PC-3 (cell line): ENCODE measurements around the gene ACADM. TPM values are rescaled to one million over a fixed set of nuclear protein-coding genes. Genes with fewer than 3 reads are reported as not detected.
"Not testable (repeated sequence)": the region's sequence is repeated elsewhere in the genome, so short reads cannot be mapped to it uniquely, and the experiment has no call there.

Experiments
- ATAC-seq: fragments of 200-7000 bp; cut with Tn5 transposase; 2 replicates; pipeline ENCODE4 v1.9.1; 2020; ENCODE audit warnings: mild to moderate bottlenecking, moderate library complexity
- BruUV-seq: library from RNA; stranded (reverse); fragments of 400-500 nt; replicated peaks from 2 replicates; lab custom pipeline; 2021; lab: Mats Ljungman, UMichigan
- CTCF ChIA-PET: fragments of 300-600 bp; sonication (Branson Sonifier 250); formaldehyde crosslinking; loops from one replicate; lab custom pipeline; 2022; ENCODE audit warnings: antibody characterized with exemption; lab: Charles Lee
- POLR2A ChIA-PET: fragments of 300-600 bp; sonication (Branson Sonifier 250); formaldehyde crosslinking; loops from one replicate; lab custom pipeline; 2022; ENCODE audit warnings: antibody characterized with exemption; ENCODE audit not compliant: unreplicated experiment; lab: Charles Lee
- DNase-seq: peaks from one replicate; pipeline ENCODE4 v3.0.0-alpha.2; 2015
- H2AFZ ChIP-seq: fragments of 300-600 bp; sonication (generic); 2 replicates; pipeline ENCODE4 v1.6.0; 2016; ENCODE audit warnings: antibody characterized with exemption, low read length
- H3F3A ChIP-seq: fragments of 300-600 bp; sonication (generic); one replicate; pipeline ENCODE4 v1.6.0; 2017; ENCODE audit warnings: antibody characterized with exemption, low read length, control low read depth, mild to moderate bottlenecking; ENCODE audit not compliant: unreplicated experiment
- H3K27ac ChIP-seq: fragments of 300-600 bp; sonication (generic); 2 replicates; pipeline ENCODE4 v1.5.1; 2016; ENCODE audit warnings: mild to moderate bottlenecking, low read length
- H3K27me3 ChIP-seq: fragments of 300-600 bp; sonication (generic); 2 replicates; pipeline ENCODE4 v1.6.1; 2016; ENCODE audit warnings: low read length, mixed read lengths
- H3K36me3 ChIP-seq: fragments of 300-600 bp; sonication (generic); 2 replicates; pipeline ENCODE4 v1.6.1; 2016; ENCODE audit warnings: low read depth, mixed run types, low read length, mixed read lengths
- H3K4me1 ChIP-seq: fragments of 300-600 bp; sonication (generic); 2 replicates; pipeline ENCODE4 v1.5.1; 2016; ENCODE audit warnings: low read length; ENCODE audit not compliant: insufficient read depth
- H3K4me2 ChIP-seq: fragments of 300-600 bp; sonication (generic); 2 replicates; pipeline ENCODE4 v1.6.0; 2016; ENCODE audit warnings: low read length
- H3K4me3 ChIP-seq: fragments of 300-600 bp; sonication (generic); 2 replicates; pipeline ENCODE4 v1.5.1; 2016; ENCODE audit warnings: mild to moderate bottlenecking, low read length, mixed read lengths
- H3K79me2 ChIP-seq: fragments of 300-600 bp; sonication (generic); 2 replicates; pipeline ENCODE4 v1.6.1; 2017; ENCODE audit warnings: low read length, mixed read lengths
- H3K9ac ChIP-seq: fragments of 300-600 bp; sonication (generic); 2 replicates; pipeline ENCODE4 v1.6.0; 2016; ENCODE audit warnings: mild to moderate bottlenecking, low read length
- H3K9me2 ChIP-seq: fragments of 300-600 bp; sonication (generic); replicated peaks from 2 replicates; pipeline ENCODE4 v1.6.1; 2016; ENCODE audit warnings: mixed run types, low read length, mixed read lengths
- H3K9me3 ChIP-seq: fragments of 300-600 bp; sonication (generic); 2 replicates; pipeline ENCODE4 v1.6.1; 2016; ENCODE audit warnings: low read length, mixed read lengths
- H4K20me1 ChIP-seq: fragments of 300-600 bp; sonication (generic); 2 replicates; pipeline ENCODE4 v1.6.1; 2016; ENCODE audit warnings: low read length, mixed read lengths
- EZH2 ChIP-seq: fragments of 300-600 bp; sonication (generic); IDR thresholded peaks from one replicate; pipeline ENCODE4 v1.6.1; 2017; ENCODE audit warnings: antibody characterized with exemption, mild to moderate bottlenecking, low read length; ENCODE audit not compliant: unreplicated experiment
- EZH2phosphoT487 ChIP-seq: fragments of 300-600 bp; sonication (generic); IDR thresholded peaks from 2 replicates; pipeline ENCODE4 v1.6.1; 2018; ENCODE audit warnings: mild to moderate bottlenecking, antibody characterized with exemption, low read length, borderline replicate concordance
- intact Hi-C: fragments of 100-400 bp; cut with micrococcal nuclease; formaldehyde crosslinking; loops from 2 replicates; pipeline ENCODE4 v1.9.0; 2023
- total RNA-seq: library from RNA; depleted of rRNA; stranded (reverse); fragments of >200 nt; gene quantifications from 2 replicates; pipeline ENCODE4 v1.2.3, GENCODE V29; 2014
- TF ChIP-seq, protein P1 (sequence below): fragments of 300-600 bp; sonication (generic); conservative IDR thresholded peaks from 2 replicates; pipeline ENCODE4 v1.5.1; 2017; ENCODE audit warnings: antibody characterized with exemption, low read depth, mild to moderate bottlenecking, low read length

ACADM gene
- total RNA-seq, 1 experiment from 2014 or later = 25.0 TPM

DNA sequence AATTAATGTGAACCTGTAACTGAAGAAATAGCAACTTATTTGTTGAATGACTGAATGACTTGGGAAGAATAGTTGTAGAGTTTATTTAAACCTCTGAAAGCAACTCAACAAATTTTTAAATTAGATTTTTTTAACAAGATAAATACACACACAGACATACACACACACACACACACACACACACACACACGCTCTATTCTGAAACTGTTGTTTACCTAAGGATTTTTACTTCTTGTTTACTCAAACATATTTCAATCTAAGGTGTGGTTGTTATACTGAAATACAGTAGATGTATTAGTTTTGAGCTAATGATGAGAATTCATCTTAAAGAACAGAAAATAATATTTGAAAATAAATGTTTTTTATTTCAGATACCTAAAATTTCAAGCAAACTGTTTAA lies 11.5 kb downstream of the ACADM start:
- ChIA-PET POLR2A (interaction anchor here (0.6 to 0.7 kb wide), 2 partner anchors 26 to 50 kb away, joined by 6 to 13 read pairs; no protein-coding TSS in a partner anchor), CTCF (no interaction called here)
- no peaks in the 10 kb centered on the region for H3K27me3 ChIP-seq
- H3K9me3 ChIP-seq = no peaks in the 10 kb centered on the region
- no peaks in the 10 kb centered on the region for H3K4me1 ChIP-seq
- H3K79me2 ChIP-seq = no peaks in the 10 kb centered on the region
- ATAC-seq (no peak; the same call in 1 of the 2 replicates), DNase-seq (peak; percentile 13)
- H3K27ac ChIP-seq = no peak overlapping the region
- no peak overlapping the region for H3K9ac ChIP-seq
- H4K20me1 ChIP-seq = no peaks in the 10 kb centered on the region
- TF ChIP-seq EZH2phosphoT487 (no peak), EZH2 (no peak)
- TF ChIP-seq, protein P1, sequence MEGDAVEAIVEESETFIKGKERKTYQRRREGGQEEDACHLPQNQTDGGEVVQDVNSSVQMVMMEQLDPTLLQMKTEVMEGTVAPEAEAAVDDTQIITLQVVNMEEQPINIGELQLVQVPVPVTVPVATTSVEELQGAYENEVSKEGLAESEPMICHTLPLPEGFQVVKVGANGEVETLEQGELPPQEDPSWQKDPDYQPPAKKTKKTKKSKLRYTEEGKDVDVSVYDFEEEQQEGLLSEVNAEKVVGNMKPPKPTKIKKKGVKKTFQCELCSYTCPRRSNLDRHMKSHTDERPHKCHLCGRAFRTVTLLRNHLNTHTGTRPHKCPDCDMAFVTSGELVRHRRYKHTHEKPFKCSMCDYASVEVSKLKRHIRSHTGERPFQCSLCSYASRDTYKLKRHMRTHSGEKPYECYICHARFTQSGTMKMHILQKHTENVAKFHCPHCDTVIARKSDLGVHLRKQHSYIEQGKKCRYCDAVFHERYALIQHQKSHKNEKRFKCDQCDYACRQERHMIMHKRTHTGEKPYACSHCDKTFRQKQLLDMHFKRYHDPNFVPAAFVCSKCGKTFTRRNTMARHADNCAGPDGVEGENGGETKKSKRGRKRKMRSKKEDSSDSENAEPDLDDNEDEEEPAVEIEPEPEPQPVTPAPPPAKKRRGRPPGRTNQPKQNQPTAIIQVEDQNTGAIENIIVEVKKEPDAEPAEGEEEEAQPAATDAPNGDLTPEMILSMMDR = no peak
- peaks cover 12% of the 10 kb centered on the region; the same call in 1 of the 2 replicates for H3K36me3 ChIP-seq
- intact Hi-C loops = no loop called here
- H3K4me2 ChIP-seq = no peak overlapping the region
- no peaks in the 10 kb centered on the region for H3K9me2 ChIP-seq
- no TSS peak for BruUV-seq
- no peak overlapping the region for H3K4me3 ChIP-seq
- no peak overlapping the region for H2AFZ ChIP-seq
- H3F3A ChIP-seq = no peaks in the 10 kb centered on the region

DNA sequence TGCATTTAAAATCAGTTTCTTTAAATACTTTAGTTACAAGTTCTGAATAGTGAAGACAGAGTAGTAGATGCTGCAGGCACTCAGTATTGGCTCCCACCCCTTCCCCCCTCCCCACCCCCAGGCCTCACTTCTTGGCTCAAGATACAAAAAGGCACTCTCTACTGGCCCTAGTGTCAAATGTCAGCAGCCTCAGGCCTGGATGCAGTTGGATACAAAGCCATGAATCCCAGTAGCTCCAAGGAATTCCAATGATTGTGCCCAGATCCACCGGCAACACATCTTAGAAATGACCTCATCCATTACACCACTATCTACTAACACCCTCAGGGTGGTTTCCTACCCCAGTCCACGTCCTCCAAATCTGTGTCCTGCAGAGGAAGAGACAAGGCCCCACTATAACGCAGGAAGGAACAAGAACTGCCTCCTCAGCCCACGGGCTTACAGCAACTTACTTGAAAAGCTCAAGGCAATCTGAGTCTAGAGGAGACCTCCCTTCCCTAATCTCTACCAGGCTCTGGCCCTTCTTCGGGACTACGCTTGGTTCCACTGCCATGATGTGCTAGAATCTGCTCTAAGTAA lies 17.6 kb downstream of the ACADM start:
- Histone ChIP-seq H4K20me1 (no peaks in the 10 kb centered on the region), H3F3A (no peaks in the 10 kb centered on the region), H3K27ac (no peak overlapping the region), H3K9me3 (no peaks in the 10 kb centered on the region), H3K4me2 (no peak overlapping the region), H3K9me2 (no peaks in the 10 kb centered on the region), H2AFZ (no peak overlapping the region), H3K4me1 (no peaks in the 10 kb centered on the region), H3K4me3 (no peak overlapping the region), H3K27me3 (no peaks in the 10 kb centered on the region), H3K36me3 (peaks cover 3% of the 10 kb centered on the region), H3K9ac (no peak overlapping the region), H3K79me2 (no peaks in the 10 kb centered on the region)
- TF ChIP-seq EZH2 (no peak), EZH2phosphoT487 (no peak)
- TF ChIP-seq, protein P1 = no peak
- ATAC-seq (no peak), DNase-seq (no peak)
- CTCF ChIA-PET = no interaction called here
- POLR2A ChIA-PET = no interaction called here
- BruUV-seq = no TSS peak
- intact Hi-C loops = no loop called here

DNA sequence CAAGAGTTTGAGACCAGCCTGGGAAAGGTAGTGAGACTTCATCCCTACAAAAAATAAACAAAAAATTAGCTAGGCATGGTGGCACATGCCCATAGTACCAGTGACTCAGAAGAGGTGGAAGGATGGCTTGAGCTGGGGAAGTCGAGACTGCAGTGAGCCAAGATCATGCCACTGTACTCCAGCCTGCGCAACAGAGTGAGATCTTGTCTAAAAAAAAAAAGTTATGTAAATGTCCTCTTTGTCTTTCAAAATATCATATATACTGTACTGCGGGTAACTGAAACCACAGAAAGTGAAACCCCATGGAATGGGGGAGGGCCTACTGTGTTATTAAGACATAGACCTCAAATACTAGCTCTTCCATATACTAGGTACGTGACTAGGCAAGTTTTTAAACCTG lies 20.8 kb downstream of the ACADM start:
- no TSS peak for BruUV-seq
- Histone ChIP-seq H3K9me3 (no peaks in the 10 kb centered on the region), H3K27ac (no peak overlapping the region), H3K9me2 (no peaks in the 10 kb centered on the region), H3K27me3 (no peaks in the 10 kb centered on the region), H3K79me2 (no peaks in the 10 kb centered on the region), H3K4me3 (no peak overlapping the region), H3K9ac (no peak overlapping the region), H4K20me1 (no peaks in the 10 kb centered on the region), H3K4me1 (no peaks in the 10 kb centered on the region), H3K36me3 (peaks cover under 1% of the 10 kb centered on the region), H3K4me2 (no peak overlapping the region), H3F3A (no peaks in the 10 kb centered on the region), H2AFZ (no peak overlapping the region)
- no peak for TF ChIP-seq EZH2phosphoT487
- no peak for TF ChIP-seq EZH2
- TF ChIP-seq, protein P1 = no peak
- ChIA-PET POLR2A (no interaction called here), CTCF (no interaction called here)
- intact Hi-C loops = no loop called here
- no peak for ATAC-seq
- DNase-seq = no peak

DNA sequence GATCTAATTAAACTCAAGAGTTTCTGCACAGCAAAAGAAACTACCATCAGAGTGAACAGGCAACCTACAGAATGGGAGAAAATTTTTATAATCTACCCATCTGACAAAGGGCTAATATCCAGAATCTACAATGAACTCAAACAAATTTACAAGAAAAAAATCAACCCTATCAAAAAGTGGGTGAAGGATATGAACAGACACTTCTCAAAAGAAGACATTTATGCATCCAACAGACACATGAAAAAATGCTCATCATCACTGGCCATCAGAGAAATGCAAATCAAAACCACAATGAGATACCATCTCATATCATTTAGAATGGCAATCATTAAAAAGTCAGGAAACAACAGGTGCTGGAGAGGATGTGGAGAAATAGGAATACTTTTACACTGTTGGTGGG lies 32.7 kb downstream of the ACADM start:
- H3K4me1 ChIP-seq, CTCF ChIA-PET, H3K9me3 ChIP-seq, H3K9ac ChIP-seq, H4K20me1 ChIP-seq, H3K27ac ChIP-seq, H3K4me3 ChIP-seq, ATAC-seq, H3K9me2 ChIP-seq, H3F3A ChIP-seq, H3K79me2 ChIP-seq, H2AFZ ChIP-seq, BruUV-seq, H3K36me3 ChIP-seq, DNase-seq, H3K4me2 ChIP-seq, intact Hi-C loops, H3K27me3 ChIP-seq, POLR2A ChIA-PET: not testable (repeated sequence)
